Measurements from ENCODE around the gene FLAD1. TPM values are rescaled to one million over a fixed set of nuclear protein-coding genes. Genes with fewer than 3 reads are reported as not detected.

FLAD1 gene
- polyA plus RNA-seq, 2 of the 4 experiments (the other 2 are of a cell fraction): 34.1 to 43.5 TPM

DNA sequence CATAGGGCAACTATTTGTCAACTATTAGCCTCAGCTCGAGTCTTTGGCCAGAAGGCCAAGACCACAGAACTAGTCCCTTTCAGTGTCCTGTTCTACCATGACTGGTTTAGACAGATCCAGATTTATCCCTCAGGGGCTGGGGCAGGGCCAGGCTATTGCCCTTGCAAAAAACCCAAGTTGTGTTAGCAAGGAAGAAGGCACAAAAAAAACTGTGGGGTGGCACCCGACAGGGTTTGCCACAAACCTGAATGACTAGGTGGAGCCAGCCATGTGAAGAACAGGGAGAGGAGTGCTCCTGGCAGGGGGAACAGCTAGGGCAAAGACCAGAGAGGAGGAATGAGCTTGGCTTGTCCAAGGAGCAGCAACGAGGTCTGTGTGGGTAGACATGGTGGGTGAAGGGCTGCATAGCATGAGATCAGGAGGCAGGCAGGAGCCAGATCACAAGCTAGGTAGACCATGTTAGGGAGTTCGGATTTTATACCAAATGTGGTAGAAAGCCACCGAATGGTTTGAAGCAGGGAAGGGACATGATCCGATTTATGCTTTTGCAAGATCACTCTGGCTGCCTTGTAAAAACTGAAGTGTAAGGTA lies 54.8 kb downstream of the FLAD1 start:
- TF ChIP-seq MYC (IDR thresholded peaks at IDR 0.05; ENCODE audit: borderline replicate concordance, low read length) (no peak), BHLHE40 (IDR thresholded peaks at IDR 0.05; ENCODE audit: low read depth, low read length) (no peak), POLR2A (IDR thresholded peaks at IDR 0.05; ENCODE audit: low read length) (no peak), SMC3 (IDR thresholded peaks at IDR 0.05) (no peak), CBX8 (IDR thresholded peaks at IDR 0.05) (no peak), NFE2L2 (conservative IDR thresholded peaks at IDR 0.05; ENCODE audit: low read length) (no peak)
- TF ChIP-seq, protein P1, sequence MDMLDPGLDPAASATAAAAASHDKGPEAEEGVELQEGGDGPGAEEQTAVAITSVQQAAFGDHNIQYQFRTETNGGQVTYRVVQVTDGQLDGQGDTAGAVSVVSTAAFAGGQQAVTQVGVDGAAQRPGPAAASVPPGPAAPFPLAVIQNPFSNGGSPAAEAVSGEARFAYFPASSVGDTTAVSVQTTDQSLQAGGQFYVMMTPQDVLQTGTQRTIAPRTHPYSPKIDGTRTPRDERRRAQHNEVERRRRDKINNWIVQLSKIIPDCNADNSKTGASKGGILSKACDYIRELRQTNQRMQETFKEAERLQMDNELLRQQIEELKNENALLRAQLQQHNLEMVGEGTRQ (IDR thresholded peaks at IDR 0.05): no peak
- TF ChIP-seq, protein P2, sequence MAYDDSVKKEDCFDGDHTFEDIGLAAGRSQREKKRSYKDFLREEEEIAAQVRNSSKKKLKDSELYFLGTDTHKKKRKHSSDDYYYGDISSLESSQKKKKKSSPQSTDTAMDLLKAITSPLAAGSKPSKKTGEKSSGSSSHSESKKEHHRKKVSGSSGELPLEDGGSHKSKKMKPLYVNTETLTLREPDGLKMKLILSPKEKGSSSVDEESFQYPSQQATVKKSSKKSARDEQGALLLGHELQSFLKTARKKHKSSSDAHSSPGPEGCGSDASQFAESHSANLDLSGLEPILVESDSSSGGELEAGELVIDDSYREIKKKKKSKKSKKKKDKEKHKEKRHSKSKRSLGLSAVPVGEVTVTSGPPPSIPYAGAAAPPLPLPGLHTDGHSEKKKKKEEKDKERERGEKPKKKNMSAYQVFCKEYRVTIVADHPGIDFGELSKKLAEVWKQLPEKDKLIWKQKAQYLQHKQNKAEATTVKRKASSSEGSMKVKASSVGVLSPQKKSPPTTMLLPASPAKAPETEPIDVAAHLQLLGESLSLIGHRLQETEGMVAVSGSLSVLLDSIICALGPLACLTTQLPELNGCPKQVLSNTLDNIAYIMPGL (CRISPR knock-in tag; IDR thresholded peaks at IDR 0.05; ENCODE audit: borderline replicate concordance): no peak
- DNase-seq (ENCODE audit: low read depth in 1 of 2, low spot score in 1 of 2): no peak
- Histone ChIP-seq H3K4me3 (no peak overlapping the region), H3K4me2 (peak overlapping the region; percentile 45), H3K4me1 (peaks cover 20% of the 10 kb centered on the region), H3K27ac (peak overlapping the region; percentile 26 to 62; a peak in 3 of 6 replicates), H3K9me3 (no peaks in the 10 kb centered on the region)
- ATAC-seq: no peak
- FAIRE-seq: no peak
- 79% methylated on average over 6 of the region's 6 CpGs for WGBS (ENCODE audit: missing lambda C conversion rate)
- ChIA-PET CTCF (interaction anchor here (1.4 to 1.8 kb wide), 2 partner anchors 47 to 135 kb away, joined by 3 to 4 read pairs; partner anchors contain the start of gene KRTCAP2), POLR2A (interaction anchor here (0.9 kb wide), 1 partner anchor 13 kb away, joined by 3 read pairs; the partner anchor contains the start of gene ADAM15)

DNA sequence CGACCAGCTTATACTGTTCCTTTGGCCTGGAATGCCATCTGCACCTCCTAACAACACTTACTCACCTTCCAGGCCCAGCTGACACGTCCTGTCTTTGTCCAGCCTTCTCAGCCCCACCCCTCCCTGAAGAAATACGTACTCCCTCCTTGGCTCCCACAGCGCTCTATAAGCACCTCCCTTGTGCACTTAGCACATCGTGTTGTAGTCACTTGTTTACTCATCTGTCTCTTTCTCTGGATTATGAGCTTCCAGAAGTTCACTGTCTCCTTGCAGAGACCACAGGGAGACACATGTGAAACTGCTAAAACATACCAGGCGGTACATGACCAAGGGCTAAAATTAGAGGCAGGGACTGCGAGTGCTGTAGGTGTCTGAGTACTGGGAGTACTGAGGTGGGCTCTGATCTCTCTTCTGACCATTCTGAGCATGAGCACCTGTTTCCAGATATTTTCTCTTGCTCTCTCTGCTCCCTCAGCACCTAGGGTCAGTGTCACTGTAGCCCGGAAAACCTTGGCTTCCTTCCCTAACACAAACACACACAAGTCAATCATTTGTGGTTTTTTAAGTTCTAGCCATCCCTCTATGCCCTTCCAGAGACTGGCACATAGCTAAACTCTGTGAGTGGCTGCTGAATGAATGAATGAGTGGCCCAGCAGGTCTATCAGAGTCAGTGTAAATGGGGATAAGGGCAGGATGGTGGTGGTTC lies 55.6 kb downstream of the FLAD1 start:
- peak; percentile 60 to 78 for ATAC-seq
- Histone ChIP-seq H3K4me3 (no peak overlapping the region), H3K4me1 (peaks cover 28% of the 10 kb centered on the region), H3K27ac (peak overlapping the region; percentile 26 to 66; a peak in 5 of 6 replicates), H3K9me3 (no peaks in the 10 kb centered on the region), H3K4me2 (peak overlapping the region; percentile 45)
- DNase-seq (ENCODE audit: low read depth in 1 of 2, low spot score in 1 of 2): peak in 1 of 2 experiments; percentile 77
- WGBS (ENCODE audit: missing lambda C conversion rate): 22% methylated on average over 8 of the region's 8 CpGs
- ChIA-PET POLR2A (interaction anchor here (0.9 kb wide), 1 partner anchor 12 kb away, joined by 3 read pairs; the partner anchor contains the start of gene ADAM15), CTCF (interaction anchor here (1.4 to 1.8 kb wide), 2 partner anchors 46 to 134 kb away, joined by 3 to 4 read pairs; partner anchors contain the start of gene KRTCAP2)
- no peak for FAIRE-seq
- TF ChIP-seq, protein P3, sequence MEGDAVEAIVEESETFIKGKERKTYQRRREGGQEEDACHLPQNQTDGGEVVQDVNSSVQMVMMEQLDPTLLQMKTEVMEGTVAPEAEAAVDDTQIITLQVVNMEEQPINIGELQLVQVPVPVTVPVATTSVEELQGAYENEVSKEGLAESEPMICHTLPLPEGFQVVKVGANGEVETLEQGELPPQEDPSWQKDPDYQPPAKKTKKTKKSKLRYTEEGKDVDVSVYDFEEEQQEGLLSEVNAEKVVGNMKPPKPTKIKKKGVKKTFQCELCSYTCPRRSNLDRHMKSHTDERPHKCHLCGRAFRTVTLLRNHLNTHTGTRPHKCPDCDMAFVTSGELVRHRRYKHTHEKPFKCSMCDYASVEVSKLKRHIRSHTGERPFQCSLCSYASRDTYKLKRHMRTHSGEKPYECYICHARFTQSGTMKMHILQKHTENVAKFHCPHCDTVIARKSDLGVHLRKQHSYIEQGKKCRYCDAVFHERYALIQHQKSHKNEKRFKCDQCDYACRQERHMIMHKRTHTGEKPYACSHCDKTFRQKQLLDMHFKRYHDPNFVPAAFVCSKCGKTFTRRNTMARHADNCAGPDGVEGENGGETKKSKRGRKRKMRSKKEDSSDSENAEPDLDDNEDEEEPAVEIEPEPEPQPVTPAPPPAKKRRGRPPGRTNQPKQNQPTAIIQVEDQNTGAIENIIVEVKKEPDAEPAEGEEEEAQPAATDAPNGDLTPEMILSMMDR (IDR thresholded peaks at IDR 0.05): no peak
- TF ChIP-seq, protein P1 (IDR thresholded peaks at IDR 0.05): no peak
- no peak for TF ChIP-seq HOXB13 (CRISPR knock-in tag; IDR thresholded peaks at IDR 0.05; ENCODE audit: low read depth)
- TF ChIP-seq MAZ (IDR thresholded peaks at IDR 0.05; ENCODE audit: borderline replicate concordance, low read depth, low read length): no peak
- no peak for TF ChIP-seq ESRRA (IDR thresholded peaks at IDR 0.05; ENCODE audit: borderline replicate concordance, low read length)
- TF ChIP-seq MAFK (IDR thresholded peaks at IDR 0.05; ENCODE audit: partially characterized antibody): no peak
- no peak for TF ChIP-seq CHD2 (IDR thresholded peaks at IDR 0.05; ENCODE audit: low read length, partially characterized antibody)
- TF ChIP-seq, protein P2 (CRISPR knock-in tag; IDR thresholded peaks at IDR 0.05; ENCODE audit: borderline replicate concordance): no peak
- no peak for TF ChIP-seq POLR2AphosphoS2 (conservative IDR thresholded peaks at IDR 0.05; ENCODE audit: low read length)
- no peak for TF ChIP-seq ZFP36 (IDR thresholded peaks at IDR 0.05; ENCODE audit: borderline replicate concordance, partially characterized antibody)
- TF ChIP-seq, protein P4, sequence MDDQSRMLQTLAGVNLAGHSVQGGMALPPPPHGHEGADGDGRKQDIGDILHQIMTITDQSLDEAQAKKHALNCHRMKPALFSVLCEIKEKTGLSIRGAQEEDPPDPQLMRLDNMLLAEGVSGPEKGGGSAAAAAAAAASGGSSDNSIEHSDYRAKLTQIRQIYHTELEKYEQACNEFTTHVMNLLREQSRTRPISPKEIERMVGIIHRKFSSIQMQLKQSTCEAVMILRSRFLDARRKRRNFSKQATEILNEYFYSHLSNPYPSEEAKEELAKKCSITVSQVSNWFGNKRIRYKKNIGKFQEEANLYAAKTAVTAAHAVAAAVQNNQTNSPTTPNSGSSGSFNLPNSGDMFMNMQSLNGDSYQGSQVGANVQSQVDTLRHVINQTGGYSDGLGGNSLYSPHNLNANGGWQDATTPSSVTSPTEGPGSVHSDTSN (IDR thresholded peaks at IDR 0.05): no peak
- TF ChIP-seq, protein P5, sequence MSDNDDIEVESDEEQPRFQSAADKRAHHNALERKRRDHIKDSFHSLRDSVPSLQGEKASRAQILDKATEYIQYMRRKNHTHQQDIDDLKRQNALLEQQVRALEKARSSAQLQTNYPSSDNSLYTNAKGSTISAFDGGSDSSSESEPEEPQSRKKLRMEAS (IDR thresholded peaks at IDR 0.05): no peak
- no peak for TF ChIP-seq CEBPB (IDR thresholded peaks at IDR 0.05)
